Epithelial cell of esophagus (primary cell): ENCODE results near the gene RACGAP1.
A peak's percentile ranks its signal among the peaks of the same experiment; 100 is the strongest.

Experiments used
- DNase-seq: peaks from one replicate; pipeline ENCODE4 v3.0.0; 2010; ENCODE audit warnings: low read depth
- H3K4me3 ChIP-seq: 2 replicates; pipeline ENCODE4 v1.5.1; 2011; ENCODE audit warnings: mild to moderate bottlenecking, low read length, control low read depth
- CTCF ChIP-seq: IDR thresholded peaks from 2 replicates; pipeline ENCODE4 v1.5.1; 2011; ENCODE audit warnings: low read depth, mild to moderate bottlenecking, low read length, control low read depth, inconsistent platforms; ENCODE audit not compliant: insufficient read depth; ENCODE audit errors: missing control alignments

RACGAP1 gene

GRCh38 chr12:49964849-49965624, 60.3 kb downstream of the RACGAP1 start:
- no peak overlapping the region for H3K4me3 ChIP-seq
- no peak for DNase-seq
- TF ChIP-seq CTCF: no peak

GRCh38 chr12:49963976-49964815, 61.1 kb downstream of the RACGAP1 start:
- DNase-seq: no peak
- TF ChIP-seq CTCF: no peak
- no peak overlapping the region for H3K4me3 ChIP-seq

GRCh38 chr12:49962861-49963765, 62.2 kb downstream of the RACGAP1 start:
- peak; percentile 90 for DNase-seq
- no peak overlapping the region for H3K4me3 ChIP-seq
- TF ChIP-seq CTCF: no peak

GRCh38 chr12:49961993-49962764, 63.1 kb downstream of the RACGAP1 start:
- no peak overlapping the region for H3K4me3 ChIP-seq

GRCh38 chr12:49961111-49961922, 64.0 kb downstream of the RACGAP1 start, which contains the start of gene AQP5:
AQP5 (plus strand) TSS chr12:49961872; CDS start chr12:49962018, 146 bp downstream.
- H3K4me3 ChIP-seq: no peak within 1 kb of the TSS
- TF ChIP-seq CTCF: no peak
- no peak for DNase-seq

More at GRCh38 chr12:49961993-49962764, 63.1 kb downstream of the RACGAP1 start:
- TF ChIP-seq CTCF: no peak
- DNase-seq: no peak
